HEK293 (cell line): Measurements from ENCODE around the gene SYT5.

ENCODE experiments used
- CTCF ChIA-PET: fragments of 350-600 bp; formaldehyde crosslinking; extraction: SDS; loops from one replicate; lab custom pipeline; 2021; ENCODE audit warnings: antibody characterized with exemption; lab: Yijun Ruan, JAX
- POLR2A ChIA-PET: fragments of 300-600 bp; formaldehyde crosslinking; extraction: SDS; loops from one replicate; lab custom pipeline; 2020; ENCODE audit warnings: antibody characterized with exemption, inconsistent platforms; lab: Yijun Ruan, JAX
- H3K27ac ChIP-seq: fragments of 200-500 bp; sonication (Bioruptor generic); 2 replicates; pipeline ENCODE4 v1.5.1; 2014; ENCODE audit warnings: low read depth, low read length, control low read depth, inconsistent platforms; ENCODE audit errors: extremely low read depth
- H3K36me3 ChIP-seq, 2 experiments: fragments of 200-500 bp in 1 of 2; sonication (Bioruptor generic) in 1 of 2; 1 replicate in 1 of 2; 2 replicates in 1 of 2; pipeline ENCODE4 v1.5.1; 2014 to 2017; ENCODE audit warnings: inconsistent platforms in 2 of 2, low read length in 2 of 2; ENCODE audit not compliant: control insufficient read depth in 2 of 2, insufficient read depth in 1 of 2
- H3K4me1 ChIP-seq: fragments of 200-500 bp; sonication (Bioruptor generic); 2 replicates; pipeline ENCODE4 v1.5.1; 2014; ENCODE audit warnings: mild to moderate bottlenecking, low read length, inconsistent platforms; ENCODE audit not compliant: control insufficient read depth, insufficient read depth
- H3K4me3 ChIP-seq: 2 replicates; pipeline ENCODE4 v1.5.1; 2011; ENCODE audit warnings: low read depth, mild to moderate bottlenecking, control low read depth, low read length, moderate library complexity
- H3K9me3 ChIP-seq: fragments of 200-500 bp; sonication (Bioruptor generic); 2 replicates; pipeline ENCODE4 v1.5.1; 2014; ENCODE audit warnings: low read depth, low read length, inconsistent platforms; ENCODE audit not compliant: control insufficient read depth, insufficient read depth
- EGR2 ChIP-seq: fragments of 450-650 bp; formaldehyde crosslinking; IDR thresholded peaks from 2 replicates; pipeline ENCODE4 v1.5.1; 2016; ENCODE audit warnings: low read depth, missing biosample characterization, missing genetic modification characterization
- GLIS1 ChIP-seq: fragments of 450-650 bp; formaldehyde crosslinking; IDR thresholded peaks from 2 replicates; pipeline ENCODE4 v1.5.1; 2016; ENCODE audit warnings: missing biosample characterization, missing genetic modification characterization
- MEIS1 ChIP-seq: sonication (generic); formaldehyde crosslinking; IDR thresholded peaks from 2 replicates; pipeline ENCODE4 v1.8.1; 2022; ENCODE audit warnings: missing genetic modification reagents, mild to moderate bottlenecking, borderline replicate concordance
- REST ChIP-seq: fragments of 450-650 bp; formaldehyde crosslinking; IDR thresholded peaks from 2 replicates; pipeline ENCODE4 v1.5.1; 2016; ENCODE audit warnings: missing biosample characterization, missing genetic modification characterization
- ZBTB17 ChIP-seq: fragments of 450-650 bp; formaldehyde crosslinking; IDR thresholded peaks from 2 replicates; pipeline ENCODE4 v1.5.1; 2016; ENCODE audit warnings: missing biosample characterization, missing genetic modification characterization
- ZBTB20 ChIP-seq: fragments of 450-650 bp; formaldehyde crosslinking; IDR thresholded peaks from 2 replicates; pipeline ENCODE4 v1.5.1; 2016; ENCODE audit warnings: missing biosample characterization, missing genetic modification characterization
- ZBTB26 ChIP-seq: fragments of 450-650 bp; formaldehyde crosslinking; optimal IDR thresholded peaks from 2 replicates; pipeline ENCODE3; 2016; ENCODE audit warnings: missing biosample characterization, mild to moderate bottlenecking, missing genetic modification characterization
- ZFHX2 ChIP-seq: fragments of 450-650 bp; formaldehyde crosslinking; conservative IDR thresholded peaks from 2 replicates; pipeline ENCODE4 v1.5.1; 2016; ENCODE audit warnings: missing biosample characterization, missing genetic modification characterization
- ZNF133 ChIP-seq: fragments of 450-650 bp; formaldehyde crosslinking; IDR thresholded peaks from 2 replicates; pipeline ENCODE4 v1.5.1; 2016; ENCODE audit warnings: missing biosample characterization, missing genetic modification characterization
- ZNF24 ChIP-seq: fragments of 450-650 bp; formaldehyde crosslinking; IDR thresholded peaks from 2 replicates; pipeline ENCODE4 v1.5.1; 2016; ENCODE audit warnings: missing biosample characterization, missing genetic modification characterization
- ZNF530 ChIP-seq: fragments of 450-650 bp; formaldehyde crosslinking; IDR thresholded peaks from 2 replicates; pipeline ENCODE4 v1.5.1; 2016; ENCODE audit warnings: low read depth, missing biosample characterization, missing genetic modification characterization
- ZNF549 ChIP-seq: fragments of 450-650 bp; IDR thresholded peaks from 2 replicates; pipeline ENCODE4 v1.5.1; 2018; ENCODE audit warnings: missing biosample characterization, missing genetic modification characterization, mild to moderate bottlenecking, inconsistent platforms, moderate library complexity
- ZNF558 ChIP-seq: fragments of 450-650 bp; formaldehyde crosslinking; IDR thresholded peaks from 2 replicates; pipeline ENCODE4 v1.5.1; 2016; ENCODE audit warnings: missing biosample characterization, missing genetic modification characterization
- ZNF571 ChIP-seq: fragments of 450-650 bp; formaldehyde crosslinking; IDR thresholded peaks from 2 replicates; pipeline ENCODE4 v1.5.0; 2017; ENCODE audit warnings: missing biosample characterization, missing genetic modification characterization
- ZSCAN18 ChIP-seq: fragments of 450-650 bp; formaldehyde crosslinking; IDR thresholded peaks from 2 replicates; pipeline ENCODE4 v1.5.1; 2016; ENCODE audit warnings: missing biosample characterization, missing genetic modification characterization
- ZSCAN5A ChIP-seq: fragments of 450-650 bp; formaldehyde crosslinking; IDR thresholded peaks from 2 replicates; pipeline ENCODE4 v1.5.1; 2016; ENCODE audit warnings: missing biosample characterization, missing genetic modification characterization

SYT5 gene

GRCh38 chr19:55158423-55158822 lies 21.7 kb downstream of the SYT5 start:
- POLR2A ChIA-PET = interaction anchor here (0.8 to 2.8 kb wide), 3 partner anchors 15 to 249 kb away, joined by 3 to 19 read pairs (median 3); partner anchors contain the start of gene UBE2S
- H3K4me1 ChIP-seq = peaks cover 6% of the 10 kb centered on the region
- TF ChIP-seq ZNF133 (no peak), ZNF530 (no peak), MEIS1 (CRISPR knock-in tag) (no peak), ZSCAN18 (tag by site-specific recombination) (no peak), ZBTB20 (tag by site-specific recombination) (peak; percentile 79), ZBTB17 (tag by site-specific recombination) (no peak), ZNF558 (tag by site-specific recombination) (no peak), ZNF24 (tag by site-specific recombination) (no peak), ZNF571 (tag by site-specific recombination) (no peak), REST (peak; percentile 84), ZNF549 (tag by site-specific recombination) (no peak), ZBTB26 (no peak), ZSCAN5A (tag by site-specific recombination) (no peak)
- TF ChIP-seq, all 188 proteins: peak for 2
- Histone ChIP-seq H3K27ac (no peak overlapping the region), H3K4me3 (no peak overlapping the region), H3K9me3 (no peaks in the 10 kb centered on the region), H3K36me3 (no peaks in the 10 kb centered on the region)
- CTCF ChIA-PET = interaction anchor here (0.6 to 4.5 kb wide), 7 partner anchors 12 to 474 kb away, joined by 3 to 107 read pairs (median 5); no protein-coding TSS in a partner anchor

- TF ChIP-seq ZFHX2 (tag by site-specific recombination) (peak; percentile 68), GLIS1 (tag by site-specific recombination) (no peak), EGR2 (tag by site-specific recombination) (peak; percentile 23; the same call in 1 of the 2 replicates)
- no peak within 1 kb of the TSS for H3K4me3 ChIP-seq
- H3K9me3 ChIP-seq = no peaks in the 10 kb centered on the region
- H3K27ac ChIP-seq = no peak within 1 kb of the TSS
- POLR2A ChIA-PET = interaction anchor here (0.6 to 0.9 kb wide), 2 partner anchors 40 to 251 kb away, joined by 3 read pairs; partner anchors contain the start of genes PPP1R12C and UBE2S
- CTCF ChIA-PET = interaction anchor here (0.5 to 4.5 kb wide), 3 partner anchors 11 to 257 kb away, joined by 5 to 107 read pairs (median 5); no protein-coding TSS in a partner anchor
- no peaks in the 10 kb centered on the region for H3K36me3 ChIP-seq
- H3K4me1 ChIP-seq = peaks cover 6% of the 10 kb centered on the region
Measured at GRCh38 chr19:55157064-55157908, 22.8 kb downstream of the SYT5 start, which contains the start of gene TNNI3. TNNI3 (minus strand) TSS chr19:55157732; CDS start chr19:55157589, 143 bp downstream.
